HL-60 (cell line): ENCODE data around the gene CSNK1A1L.

Experiments used
- CTCF ChIP-seq: IDR thresholded peaks from one replicate; pipeline ENCODE4 v1.5.1; 2011; ENCODE audit warnings: low read length, control low read depth, inconsistent platforms; ENCODE audit not compliant: insufficient read depth
- GABPA ChIP-seq: IDR thresholded peaks from 2 replicates; pipeline ENCODE4 v1.6.1; 2012; ENCODE audit warnings: low read depth
- POLR2AphosphoS5 ChIP-seq: IDR thresholded peaks from 2 replicates; pipeline ENCODE4 v1.6.1; 2012; ENCODE audit warnings: low read depth
- SPI1 ChIP-seq: IDR thresholded peaks from 2 replicates; pipeline ENCODE4 v1.6.1; 2012; ENCODE audit warnings: low read depth, mild to moderate bottlenecking, borderline replicate concordance

- TF ChIP-seq CTCF (no peak), GABPA (no peak), POLR2AphosphoS5 (no peak), SPI1 (peak; percentile 21; the same call in 1 of the 2 replicates)
Measured at GRCh38 chr13:37087486-37087885, 18.0 kb downstream of the CSNK1A1L start.
